Measurements from ENCODE around the gene PTPRN2. TPM values are rescaled to one million over a fixed set of nuclear protein-coding genes. Genes with fewer than 3 reads are reported as not detected.

Gene PTPRN2
- total and polyA plus RNA-seq, 2 of the 13 experiments (the other 11 are each of a cell fraction or from before 2014, with no cell fraction given) = 2.5 to 24.2 TPM

- 100% methylated on average over 2 of the region's 12 CpGs for WGBS (ENCODE audit: low lambda C conversion rate)
- FAIRE-seq (no peak), DNase-seq (ENCODE audit: low spot score) (no peak), ATAC-seq (no peak)
- Histone ChIP-seq H3K9me3 (ENCODE audit: low read length) (no peaks in the 10 kb centered on the region), H3K27me3 (ENCODE audit: control insufficient read depth in 1 of 2, insufficient read depth in 2 of 2, low read length in 2 of 2) (no peaks in the 10 kb centered on the region), H3K4me2 (ENCODE audit: low read depth, low read length) (no peak overlapping the region), H3K36me3 (replicated peaks in 1 of 2; ENCODE audit: control insufficient read depth in 1 of 2, insufficient read depth in 2 of 2, low read length in 2 of 2) (no peaks in the 10 kb centered on the region; a peak in 1 of 5 replicates), H3K27ac (ENCODE audit: extremely low read length, insufficient read depth, low read length) (no peak overlapping the region), H3K79me2 (ENCODE audit: insufficient read depth, low read length) (no peaks in the 10 kb centered on the region), H3K4me3 (replicated peaks in 1 of 3; ENCODE audit: insufficient read depth in 1 of 3, low read depth in 2 of 3, low read length in 3 of 3) (no peak overlapping the region), H3K4me1 (ENCODE audit: insufficient read depth, low read length) (peaks cover 7% of the 10 kb centered on the region; the same call in 1 of the 2 replicates), H4K20me1 (ENCODE audit: insufficient read depth, low read length) (peaks cover 87% of the 10 kb centered on the region), H2AFZ (ENCODE audit: low read length) (no peak overlapping the region), H3K9ac (ENCODE audit: insufficient read depth, low read depth, low read length) (no peak overlapping the region)
- ChIA-PET CTCF (ENCODE audit: low intra/inter-chr PET ratio, low total read pairs) (no interaction called here), POLR2A (no interaction called here)
- in situ Hi-C loops (cut with HindIII; ENCODE audit: extremely low pct_ligation_motif_present, low pct_unique_long_range_greater_than_20kb) = no loop called here
- intact Hi-C loops (cut with micrococcal nuclease; ENCODE audit: unreplicated experiment) = no loop called here
- TF ChIP-seq ZNF432 (CRISPR knock-in tag; IDR thresholded peaks at IDR 0.05; ENCODE audit: borderline replicate concordance) (no peak), KMT2B (CRISPR knock-in tag; IDR thresholded peaks at IDR 0.05) (no peak), ZFP91 (CRISPR knock-in tag; IDR thresholded peaks at IDR 0.05; ENCODE audit: borderline replicate concordance) (no peak), ZNF230 (CRISPR knock-in tag; IDR thresholded peaks at IDR 0.05) (no peak), ISL2 (CRISPR knock-in tag; IDR thresholded peaks at IDR 0.05) (no peak), HDAC2 (CRISPR knock-in tag; IDR thresholded peaks at IDR 0.05) (no peak), ATAD3A (CRISPR knock-in tag; IDR thresholded peaks at IDR 0.05) (no peak), GMEB1 (CRISPR knock-in tag; IDR thresholded peaks at IDR 0.05; ENCODE audit: borderline replicate concordance) (no peak), ZNF547 (CRISPR knock-in tag; IDR thresholded peaks at IDR 0.05) (no peak), YEATS4 (CRISPR knock-in tag; IDR thresholded peaks at IDR 0.05; ENCODE audit: borderline replicate concordance) (no peak), ZNF598 (CRISPR knock-in tag; IDR thresholded peaks at IDR 0.05; ENCODE audit: borderline replicate concordance) (no peak), SATB2 (CRISPR knock-in tag; IDR thresholded peaks at IDR 0.05) (no peak), TFDP2 (CRISPR knock-in tag; IDR thresholded peaks at IDR 0.05) (no peak), RAD51 (IDR thresholded peaks at IDR 0.05; ENCODE audit: borderline replicate concordance) (no peak)
- BruUV-seq (replicated peaks) = no TSS peak
Observed at GRCh38 chr7:158387546-158387891, 200.1 kb downstream of the PTPRN2 start.
